ENCODE measurements around the gene INPP5K. TPM values are rescaled to one million over a fixed set of nuclear protein-coding genes. Genes with fewer than 3 reads are reported as not detected.

INPP5K gene
- total RNA-seq, 5 donors from 2014 or later (not counting 1 experiment from before 2014, with no cell fraction given): 91.1 to 184 (median 97.0) TPM

DNA sequence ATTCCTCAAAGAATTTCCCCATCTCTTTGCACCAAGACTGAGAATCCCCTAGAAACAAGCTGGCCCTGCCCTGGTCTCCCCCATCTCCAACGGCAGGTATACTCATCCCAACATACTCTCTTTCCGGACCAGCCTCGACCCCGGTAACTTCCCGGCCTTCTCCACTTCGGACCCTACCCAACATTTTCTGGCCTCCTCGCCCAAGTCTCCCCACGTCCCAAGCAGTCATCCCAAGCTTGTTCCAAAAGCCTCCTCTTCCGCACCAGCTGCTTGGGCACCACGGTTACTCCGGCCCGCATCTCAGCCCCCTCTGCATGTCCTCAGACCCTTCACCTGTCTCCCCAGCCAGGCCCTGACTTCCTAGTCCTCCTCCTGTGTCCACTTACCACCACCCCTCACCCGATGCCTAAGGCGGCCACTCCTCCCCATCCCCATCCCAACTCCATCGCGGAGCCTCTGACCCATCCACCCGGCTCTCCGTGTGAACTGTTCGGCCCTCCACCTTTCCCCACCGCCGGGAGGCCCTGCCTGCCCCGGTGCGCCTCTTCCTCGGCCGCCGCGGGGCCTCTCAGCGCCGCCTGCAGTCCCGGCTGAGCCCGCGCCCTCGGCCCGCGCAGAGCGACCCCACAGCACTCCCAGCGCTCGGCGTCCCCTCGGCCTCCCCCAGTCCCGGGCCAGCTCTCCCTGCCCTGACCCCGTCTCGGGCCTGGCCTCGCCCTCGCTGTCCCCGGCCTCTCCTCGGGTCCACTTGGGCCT lies 45.2 kb upstream of the INPP5K start:
- Mint-ChIP-seq H3K27ac (peak overlapping the region in 1 of 2 donors; percentile 8), H3K36me3 (peaks cover 5% of the 10 kb centered on the region), H3K4me3 (peak overlapping the region; percentile 75 to 81 (median 81)), H3K27me3 (no peaks in the 10 kb centered on the region), H3K9me3 (no peaks in the 10 kb centered on the region), H3K4me1 (peaks cover 38 to 49% (median 45%) of the 10 kb centered on the region in 3 donors)
- no peaks in the 10 kb centered on the region for H3K9me3 ChIP-seq
- H3K4me1 ChIP-seq (ENCODE audit: control insufficient read depth in 1 of 2, extremely low read depth in 1 of 2, insufficient read depth in 2 of 2, low read length in 2 of 2): peaks cover 3 to 29% of the 10 kb centered on the region in 2 experiments
- no peak overlapping the region for H3K27ac ChIP-seq (ENCODE audit: low read length)
- WGBS (ENCODE audit: insufficient coverage): 17% methylated on average over 47 of the region's 47 CpGs
- peak overlapping the region; percentile 43 to 44 for H3K4me3 ChIP-seq (ENCODE audit: control insufficient read depth in 1 of 2, extremely low read depth in 1 of 2, low read length in 1 of 2)
- ATAC-seq (replicated peaks in 1 of 4) (peak; percentile 30 to 42 (median 39)), DNase-seq (peak in 17 of 35 experiments; percentile 8 to 60 (median 23))
- no peaks in the 10 kb centered on the region for H3K27me3 ChIP-seq (replicated peaks in 1 of 2; ENCODE audit: control insufficient read depth in 2 of 2, extremely low read depth in 1 of 2, insufficient read depth in 2 of 2, low read length in 1 of 2)
- H3K36me3 ChIP-seq (ENCODE audit: control insufficient read depth in 2 of 2, extremely low read depth in 1 of 2, insufficient read depth in 1 of 2, low read length in 1 of 2): no peaks in the 10 kb centered on the region
- CTCF ChIA-PET: interaction anchor here in 1 of 2 donors (1.0 kb wide), 1 partner anchor 196 kb away, joined by 4 read pairs; no protein-coding TSS in a partner anchor
- POLR2A ChIA-PET: no interaction called here

DNA sequence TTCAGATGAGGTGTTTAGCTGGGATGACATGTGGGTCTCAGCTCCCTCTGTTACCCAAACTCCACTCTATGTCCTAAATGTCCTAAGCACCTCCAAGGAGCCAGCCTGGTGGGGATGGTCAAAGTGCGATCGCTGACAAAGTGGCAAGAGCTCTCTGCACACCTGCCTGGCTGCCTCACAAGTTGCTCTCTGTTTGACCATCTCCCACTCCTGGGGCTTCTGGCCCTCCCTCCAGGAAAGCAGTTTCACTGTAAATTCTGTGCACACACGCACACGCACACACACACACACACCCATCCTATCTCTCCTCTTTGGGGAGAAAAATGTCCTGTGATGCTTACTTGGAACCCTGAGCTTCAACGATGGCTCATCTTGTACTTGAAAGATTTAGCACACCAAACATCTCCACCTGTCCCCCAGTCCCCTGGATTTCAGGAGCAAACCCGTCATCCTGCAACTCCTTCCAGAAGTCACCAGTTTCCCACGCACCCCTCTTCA lies 44.5 kb upstream of the INPP5K start:
- ATAC-seq (replicated peaks in 1 of 4) (no peak), DNase-seq (no peak)
- Mint-ChIP-seq H3K4me1 (peaks cover 34 to 50% (median 40%) of the 10 kb centered on the region in 3 donors), H3K27me3 (no peaks in the 10 kb centered on the region), H3K27ac (no peak overlapping the region), H3K36me3 (peaks cover 10% of the 10 kb centered on the region), H3K4me3 (peak overlapping the region; percentile 75 to 81 (median 81)), H3K9me3 (no peaks in the 10 kb centered on the region)
- no peaks in the 10 kb centered on the region for H3K9me3 ChIP-seq
- no peak overlapping the region for H3K4me3 ChIP-seq (ENCODE audit: control insufficient read depth in 1 of 2, extremely low read depth in 1 of 2, low read length in 1 of 2)
- ChIA-PET CTCF (interaction anchor here in 1 of 2 donors (1.0 kb wide), 1 partner anchor 195 kb away, joined by 4 read pairs; no protein-coding TSS in a partner anchor), POLR2A (interaction anchor here in 1 of 2 donors (0.6 kb wide), 1 partner anchor 203 kb away, joined by 7 read pairs; no protein-coding TSS in a partner anchor)
- H3K36me3 ChIP-seq (ENCODE audit: control insufficient read depth in 2 of 2, extremely low read depth in 1 of 2, insufficient read depth in 1 of 2, low read length in 1 of 2): peaks cover 0 to 2% of the 10 kb centered on the region in 2 donors
- H3K27ac ChIP-seq (ENCODE audit: low read length): no peak overlapping the region
- H3K4me1 ChIP-seq (ENCODE audit: control insufficient read depth in 1 of 2, extremely low read depth in 1 of 2, insufficient read depth in 2 of 2, low read length in 2 of 2): peaks cover 0 to 22% of the 10 kb centered on the region in 2 experiments
- H3K27me3 ChIP-seq (replicated peaks in 1 of 2; ENCODE audit: control insufficient read depth in 2 of 2, extremely low read depth in 1 of 2, insufficient read depth in 2 of 2, low read length in 1 of 2): no peaks in the 10 kb centered on the region
- 91% methylated on average over 3 of the region's 7 CpGs for WGBS (ENCODE audit: insufficient coverage)

DNA sequence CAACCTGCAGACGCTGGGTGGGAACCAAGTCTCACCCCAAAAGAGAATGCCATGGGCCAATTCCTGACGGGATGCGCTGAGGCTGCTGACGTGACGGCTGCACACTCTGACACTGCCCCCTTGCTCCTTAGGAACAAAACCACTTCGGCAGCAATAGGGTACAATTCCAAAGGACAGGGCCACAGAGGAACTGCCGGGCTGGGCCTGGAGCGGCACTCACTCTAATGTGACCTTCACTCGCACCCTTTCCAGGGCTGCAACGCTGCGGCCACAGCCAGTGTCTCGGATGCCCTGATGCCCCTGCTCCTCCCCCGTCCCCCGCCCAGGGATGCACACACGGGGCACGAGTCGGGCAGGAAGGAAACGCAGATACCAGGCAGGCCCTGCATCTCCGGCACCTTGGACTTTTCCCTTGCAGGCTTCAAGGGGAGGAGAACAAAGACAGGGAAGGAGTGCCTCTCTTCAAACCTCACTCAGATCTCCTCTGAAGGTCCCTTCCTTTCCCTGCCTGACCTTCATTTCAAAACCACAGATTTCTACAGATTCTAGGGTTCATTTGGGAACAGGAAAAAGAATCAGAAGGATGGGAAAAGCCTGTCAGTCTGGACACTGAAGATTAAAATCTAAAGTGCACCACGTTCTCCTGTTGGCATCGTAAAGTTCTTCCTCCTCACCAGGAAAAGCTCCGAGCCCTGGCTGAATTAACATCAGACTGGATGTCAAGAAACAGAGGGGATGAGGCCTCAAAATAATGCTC lies 43.9 kb upstream of the INPP5K start:
- no peaks in the 10 kb centered on the region for H3K9me3 ChIP-seq
- Mint-ChIP-seq H3K4me3 (peak overlapping the region in 2 of 3 donors; percentile 81), H3K9me3 (no peaks in the 10 kb centered on the region), H3K36me3 (peaks cover 13% of the 10 kb centered on the region), H3K27ac (no peak overlapping the region), H3K4me1 (peaks cover 34 to 46% (median 40%) of the 10 kb centered on the region in 3 donors), H3K27me3 (no peaks in the 10 kb centered on the region)
- WGBS (ENCODE audit: insufficient coverage): 90% methylated on average over 14 of the region's 22 CpGs
- ChIA-PET CTCF (no interaction called here), POLR2A (interaction anchor here in 1 of 2 donors (0.6 kb wide), 1 partner anchor 204 kb away, joined by 7 read pairs; no protein-coding TSS in a partner anchor)
- no peak overlapping the region for H3K27ac ChIP-seq (ENCODE audit: low read length)
- no peak for DNase-seq
- no peak for ATAC-seq (replicated peaks in 1 of 4)
- peaks cover 0 to 20% of the 10 kb centered on the region in 2 experiments for H3K4me1 ChIP-seq (ENCODE audit: control insufficient read depth in 1 of 2, extremely low read depth in 1 of 2, insufficient read depth in 2 of 2, low read length in 2 of 2)
- H3K4me3 ChIP-seq (ENCODE audit: control insufficient read depth in 1 of 2, extremely low read depth in 1 of 2, low read length in 1 of 2): no peak overlapping the region
- H3K36me3 ChIP-seq (ENCODE audit: control insufficient read depth in 2 of 2, extremely low read depth in 1 of 2, insufficient read depth in 1 of 2, low read length in 1 of 2): peaks cover 0 to 2% of the 10 kb centered on the region in 2 donors
- H3K27me3 ChIP-seq (replicated peaks in 1 of 2; ENCODE audit: control insufficient read depth in 2 of 2, extremely low read depth in 1 of 2, insufficient read depth in 2 of 2, low read length in 1 of 2): no peaks in the 10 kb centered on the region

DNA sequence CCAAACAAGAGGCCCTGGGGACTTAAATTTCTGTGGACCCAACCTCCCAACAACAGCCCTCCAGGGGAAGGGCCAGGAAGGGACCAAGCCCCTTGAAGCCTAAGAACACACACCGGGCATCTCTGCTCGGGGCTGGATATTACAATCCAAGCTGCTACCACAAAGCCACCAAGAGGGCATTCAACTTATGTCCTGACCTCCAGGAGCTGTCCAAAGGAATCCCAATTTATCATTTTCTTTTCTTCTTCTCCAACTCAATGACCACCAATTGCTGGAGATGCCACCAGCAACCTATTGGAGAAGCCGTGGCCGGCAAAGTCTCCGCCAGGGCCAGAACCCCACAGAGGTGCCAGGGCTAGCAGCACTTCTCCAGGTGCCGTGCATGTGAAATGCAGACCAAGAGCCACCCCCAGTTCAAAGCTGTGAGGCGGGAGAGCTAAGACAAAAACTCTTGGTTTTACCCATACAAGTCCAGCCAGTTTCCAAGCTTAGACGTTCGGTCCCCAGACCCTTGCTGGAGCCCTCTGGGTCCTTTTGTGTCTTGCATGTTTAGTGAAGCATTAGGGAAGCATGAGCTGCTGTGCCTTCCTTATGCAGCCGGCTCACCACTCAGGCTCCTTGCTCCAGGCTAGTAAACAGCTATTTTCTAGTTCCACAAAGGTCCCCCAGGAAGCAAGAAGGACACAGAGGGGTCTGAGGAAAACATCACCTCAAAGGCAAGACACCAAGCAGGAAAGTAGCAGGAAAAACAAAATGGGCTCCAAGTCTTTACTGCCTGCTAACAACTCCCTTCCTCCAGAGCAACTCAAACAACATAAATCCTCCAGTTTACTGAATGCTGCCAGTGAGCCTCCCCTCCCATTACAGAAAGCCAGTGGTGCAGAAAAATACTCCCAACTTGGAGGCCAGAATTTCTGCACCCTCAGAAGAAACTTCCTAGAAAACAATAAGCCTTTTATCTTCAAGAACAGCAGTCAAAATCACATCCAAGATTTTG lies 42.9 kb upstream of the INPP5K start:
- Mint-ChIP-seq H3K9me3 (no peaks in the 10 kb centered on the region), H3K4me3 (no peak overlapping the region), H3K27me3 (no peaks in the 10 kb centered on the region), H3K27ac (no peak overlapping the region), H3K4me1 (peaks cover 34 to 45% (median 40%) of the 10 kb centered on the region in 3 donors), H3K36me3 (peaks cover 13% of the 10 kb centered on the region)
- 95% methylated on average over 7 of the region's 10 CpGs for WGBS (ENCODE audit: insufficient coverage)
- Histone ChIP-seq H3K4me1 (ENCODE audit: control insufficient read depth in 1 of 2, extremely low read depth in 1 of 2, insufficient read depth in 2 of 2, low read length in 2 of 2) (peaks cover 0 to 20% of the 10 kb centered on the region in 2 experiments), H3K27me3 (replicated peaks in 1 of 2; ENCODE audit: control insufficient read depth in 2 of 2, extremely low read depth in 1 of 2, insufficient read depth in 2 of 2, low read length in 1 of 2) (no peaks in the 10 kb centered on the region), H3K4me3 (ENCODE audit: control insufficient read depth in 1 of 2, extremely low read depth in 1 of 2, low read length in 1 of 2) (no peak overlapping the region), H3K27ac (ENCODE audit: low read length) (no peak overlapping the region), H3K9me3 (no peaks in the 10 kb centered on the region), H3K36me3 (ENCODE audit: control insufficient read depth in 2 of 2, extremely low read depth in 1 of 2, insufficient read depth in 1 of 2, low read length in 1 of 2) (peaks cover 0 to 7% of the 10 kb centered on the region in 2 donors)
- ChIA-PET CTCF (no interaction called here), POLR2A (no interaction called here)
- DNase-seq (no peak), ATAC-seq (replicated peaks in 1 of 4) (no peak)

DNA sequence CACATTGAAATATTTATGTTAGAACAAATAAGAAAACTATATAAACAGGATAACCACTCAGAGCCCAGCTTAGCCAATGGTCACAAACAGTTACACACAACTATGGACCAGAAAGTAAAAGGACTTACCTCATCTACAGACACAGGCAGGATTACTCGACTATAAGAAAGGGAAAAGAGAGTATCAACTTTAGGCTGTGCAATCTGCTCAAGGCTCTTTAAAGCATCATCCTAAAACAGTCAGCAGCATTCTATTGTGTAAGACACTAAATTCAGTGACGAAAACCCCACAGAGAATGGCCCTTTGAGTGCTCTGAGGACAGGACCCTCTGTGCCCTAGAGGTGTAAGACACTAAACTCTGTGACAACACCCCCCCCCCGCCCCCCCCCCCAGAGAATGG lies 42.0 kb upstream of the INPP5K start:
- Histone ChIP-seq H3K9me3 (no peaks in the 10 kb centered on the region), H3K27ac (ENCODE audit: low read length) (no peak overlapping the region), H3K4me3 (ENCODE audit: control insufficient read depth in 1 of 2, extremely low read depth in 1 of 2, low read length in 1 of 2) (no peak overlapping the region), H3K36me3 (ENCODE audit: control insufficient read depth in 2 of 2, extremely low read depth in 1 of 2, insufficient read depth in 1 of 2, low read length in 1 of 2) (peaks cover 0 to 15% of the 10 kb centered on the region in 2 donors), H3K4me1 (ENCODE audit: control insufficient read depth in 1 of 2, extremely low read depth in 1 of 2, insufficient read depth in 2 of 2, low read length in 2 of 2) (peaks cover 0 to 19% of the 10 kb centered on the region in 2 experiments), H3K27me3 (replicated peaks in 1 of 2; ENCODE audit: control insufficient read depth in 2 of 2, extremely low read depth in 1 of 2, insufficient read depth in 2 of 2, low read length in 1 of 2) (no peaks in the 10 kb centered on the region)
- peaks cover 26 to 40% (median 36%) of the 10 kb centered on the region in 3 donors for H3K4me1 Mint-ChIP-seq
- ATAC-seq (replicated peaks in 1 of 4) (no peak), DNase-seq (no peak)
- no CpG with 5 or more reads among the region's 3 CpGs for WGBS (ENCODE audit: insufficient coverage)
- CTCF ChIA-PET: no interaction called here
- H3K9me3 Mint-ChIP-seq: no peaks in the 10 kb centered on the region
- H3K4me3 Mint-ChIP-seq: no peak overlapping the region
- peaks cover 16% of the 10 kb centered on the region for H3K36me3 Mint-ChIP-seq
- no peak overlapping the region for H3K27ac Mint-ChIP-seq
- no peaks in the 10 kb centered on the region for H3K27me3 Mint-ChIP-seq
- POLR2A ChIA-PET: no interaction called here
